ENCODE measurements around the gene DMXL2. TPM values are rescaled to one million over a fixed set of nuclear protein-coding genes. Genes with fewer than 3 reads are reported as not detected.

The DMXL2 gene
- 10 to 100 TPM; 34.7 to 81.2 (median 69.3) TPM for total RNA-seq

GRCh38 chr15:51622604-51623370, at the start of gene DMXL2:
Gene DMXL2 (minus strand): TSS chr15:51622771. CDS start chr15:51622545, 226 bp downstream.
- H3K4me1 ChIP-seq: peaks cover 0 to 16% (median 3%) of the 10 kb centered on the region in 4 donors
- no peaks in the 10 kb centered on the region for H3K27me3 ChIP-seq
- H3K36me3 ChIP-seq: no peaks in the 10 kb centered on the region
- TF ChIP-seq, protein P1, sequence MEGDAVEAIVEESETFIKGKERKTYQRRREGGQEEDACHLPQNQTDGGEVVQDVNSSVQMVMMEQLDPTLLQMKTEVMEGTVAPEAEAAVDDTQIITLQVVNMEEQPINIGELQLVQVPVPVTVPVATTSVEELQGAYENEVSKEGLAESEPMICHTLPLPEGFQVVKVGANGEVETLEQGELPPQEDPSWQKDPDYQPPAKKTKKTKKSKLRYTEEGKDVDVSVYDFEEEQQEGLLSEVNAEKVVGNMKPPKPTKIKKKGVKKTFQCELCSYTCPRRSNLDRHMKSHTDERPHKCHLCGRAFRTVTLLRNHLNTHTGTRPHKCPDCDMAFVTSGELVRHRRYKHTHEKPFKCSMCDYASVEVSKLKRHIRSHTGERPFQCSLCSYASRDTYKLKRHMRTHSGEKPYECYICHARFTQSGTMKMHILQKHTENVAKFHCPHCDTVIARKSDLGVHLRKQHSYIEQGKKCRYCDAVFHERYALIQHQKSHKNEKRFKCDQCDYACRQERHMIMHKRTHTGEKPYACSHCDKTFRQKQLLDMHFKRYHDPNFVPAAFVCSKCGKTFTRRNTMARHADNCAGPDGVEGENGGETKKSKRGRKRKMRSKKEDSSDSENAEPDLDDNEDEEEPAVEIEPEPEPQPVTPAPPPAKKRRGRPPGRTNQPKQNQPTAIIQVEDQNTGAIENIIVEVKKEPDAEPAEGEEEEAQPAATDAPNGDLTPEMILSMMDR (IDR thresholded peaks at IDR 0.05): no peak
- TF ChIP-seq POLR2A (IDR thresholded peaks at IDR 0.05): peak; percentile 25 to 28
- peak within 1 kb of the TSS; percentile 66 to 90 (median 79) for H3K27ac ChIP-seq
- no peaks in the 10 kb centered on the region for H3K9me3 ChIP-seq
- DNase-seq: peak; percentile 50 to 90 (median 83)
- H3K4me3 ChIP-seq: peak within 1 kb of the TSS; percentile 65 to 86 (median 76)

- no peaks in the 10 kb centered on the region for H3K36me3 ChIP-seq
- no peaks in the 10 kb centered on the region for H3K9me3 ChIP-seq
- H3K4me1 ChIP-seq: no peaks in the 10 kb centered on the region
- no peak overlapping the region for H3K27ac ChIP-seq
- no peak overlapping the region for H3K4me3 ChIP-seq
- TF ChIP-seq, protein P1 (IDR thresholded peaks at IDR 0.05): no peak
- no peak for TF ChIP-seq POLR2A (IDR thresholded peaks at IDR 0.05)
- no peaks in the 10 kb centered on the region for H3K27me3 ChIP-seq
- DNase-seq: no peak
Measured at GRCh38 chr15:51672155-51672687, 49.6 kb upstream of the DMXL2 start.

DNA sequence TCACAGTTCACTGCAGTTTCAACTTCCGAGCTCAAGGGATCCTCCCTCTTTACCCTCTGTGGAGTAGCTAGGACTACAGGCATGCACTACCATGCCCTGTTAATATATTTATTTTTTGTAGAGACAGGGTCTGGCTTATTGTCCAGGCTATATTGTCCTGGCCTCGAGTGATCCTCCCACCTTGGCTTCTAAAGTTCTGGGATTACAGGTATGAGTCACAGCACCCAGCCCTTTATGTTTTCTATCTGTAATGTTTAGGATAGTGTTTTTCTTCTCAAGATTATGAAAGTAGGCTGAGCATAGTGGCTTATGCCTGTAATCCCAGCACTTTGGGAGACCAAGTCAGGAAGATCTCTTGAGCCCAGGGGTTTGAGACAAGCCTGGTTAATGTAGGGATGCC, 46.8 kb upstream of the DMXL2 start:
- TF ChIP-seq, protein P1 (IDR thresholded peaks at IDR 0.05): no peak
- TF ChIP-seq POLR2A (IDR thresholded peaks at IDR 0.05): no peak
- Histone ChIP-seq H3K27ac (no peak overlapping the region), H3K9me3 (no peaks in the 10 kb centered on the region), H3K4me3 (no peak overlapping the region), H3K4me1 (no peaks in the 10 kb centered on the region), H3K27me3 (no peaks in the 10 kb centered on the region), H3K36me3 (no peaks in the 10 kb centered on the region)
- no peak for DNase-seq

GRCh38 chr15:51668446-51668845, 45.9 kb upstream of the DMXL2 start:
- H3K4me3 ChIP-seq: no peak overlapping the region
- DNase-seq: no peak
- no peaks in the 10 kb centered on the region for H3K4me1 ChIP-seq
- TF ChIP-seq, protein P1 (IDR thresholded peaks at IDR 0.05): no peak
- TF ChIP-seq POLR2A (IDR thresholded peaks at IDR 0.05): no peak
- no peaks in the 10 kb centered on the region for H3K27me3 ChIP-seq
- H3K36me3 ChIP-seq: no peaks in the 10 kb centered on the region
- no peaks in the 10 kb centered on the region for H3K9me3 ChIP-seq
- no peak overlapping the region for H3K27ac ChIP-seq

DNA sequence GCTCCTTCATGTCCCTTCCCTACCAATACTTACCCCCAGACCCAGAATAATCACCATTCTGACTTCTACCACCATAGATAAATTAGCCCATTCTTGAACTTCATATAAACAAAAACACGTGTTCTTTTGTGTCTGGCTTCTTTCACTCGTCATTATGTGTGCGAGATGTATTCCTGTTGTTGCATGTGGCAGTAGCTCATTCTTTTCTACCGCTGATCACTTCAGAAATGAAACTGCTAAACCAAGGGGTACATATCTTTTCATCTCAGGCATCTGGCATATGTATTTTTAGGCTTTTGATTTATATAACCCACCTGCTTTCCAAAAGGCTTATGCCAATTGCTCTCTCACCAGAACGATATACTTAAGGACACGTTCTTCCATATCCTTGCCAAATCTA, 44.9 kb upstream of the DMXL2 start:
- Histone ChIP-seq H3K4me3 (no peak overlapping the region), H3K27me3 (no peaks in the 10 kb centered on the region), H3K36me3 (no peaks in the 10 kb centered on the region), H3K27ac (no peak overlapping the region), H3K9me3 (no peaks in the 10 kb centered on the region), H3K4me1 (no peaks in the 10 kb centered on the region)
- no peak for DNase-seq
- no peak for TF ChIP-seq POLR2A (IDR thresholded peaks at IDR 0.05)
- TF ChIP-seq, protein P1 (IDR thresholded peaks at IDR 0.05): no peak
